ENCODE data around the gene DCANP1.

The DCANP1 gene

GRCh38 chr5:135456238-135457099 lies 9.3 kb upstream of the DCANP1 start:
- peak in 1 of 2 experiments; percentile 29 for DNase-seq

DNA sequence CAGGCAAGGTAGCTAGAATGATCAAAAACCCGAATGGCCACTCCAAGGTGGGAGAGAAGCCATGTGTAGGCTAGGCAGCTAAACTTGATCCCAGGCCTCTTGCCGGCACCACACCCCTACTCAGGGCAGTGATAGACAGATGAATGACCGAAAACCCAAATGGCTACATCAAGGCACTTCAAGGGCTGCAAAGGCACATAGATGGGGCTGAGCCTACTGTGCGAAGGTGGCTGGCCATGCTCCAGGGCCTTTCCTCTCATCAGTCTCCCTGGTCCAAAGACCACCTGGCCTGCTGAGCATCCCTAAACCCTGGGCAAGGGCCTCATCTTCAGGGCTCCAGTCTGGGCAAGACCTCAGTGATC lies 8.7 kb upstream of the DCANP1 start:
- DNase-seq = no peak

DNA sequence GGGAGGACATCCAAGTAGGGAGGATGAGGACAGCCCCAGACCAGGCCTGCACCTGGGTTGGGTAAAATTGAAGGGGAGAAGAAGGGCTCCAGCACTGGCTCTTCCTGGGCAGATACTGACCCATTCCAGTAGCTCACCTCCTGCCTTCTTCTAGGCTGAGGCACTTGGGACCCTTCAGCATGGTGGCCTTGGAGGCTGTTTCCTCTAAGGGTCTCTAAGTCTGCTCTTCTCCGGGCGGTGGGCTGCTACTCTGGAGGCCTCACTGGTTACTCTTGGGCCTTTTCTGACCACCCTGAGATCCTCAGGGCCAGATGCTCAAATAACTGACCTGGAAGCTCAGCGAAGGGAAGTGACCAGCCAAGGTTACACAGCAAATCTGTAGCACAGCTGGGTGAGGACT lies 7.8 kb upstream of the DCANP1 start:
- no peak for DNase-seq

DNA sequence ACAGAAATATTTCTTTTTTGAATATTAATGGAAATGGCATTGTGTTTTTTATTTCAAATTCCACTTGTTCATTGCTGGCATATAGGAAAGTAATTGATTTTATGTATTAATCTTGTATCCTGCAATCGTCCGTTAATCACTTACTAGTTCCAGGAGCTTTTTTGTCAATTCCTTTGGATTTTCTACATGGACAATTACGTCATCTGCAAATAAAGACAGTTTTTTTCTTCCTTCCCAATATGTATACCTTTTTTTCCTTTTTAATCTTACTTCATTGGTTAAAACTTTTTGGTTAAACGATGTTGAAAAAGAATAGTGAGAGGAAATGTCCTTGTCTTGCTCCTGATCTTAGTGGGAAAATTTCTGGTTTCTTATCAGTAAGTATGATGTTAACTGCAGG lies 6.5 kb upstream of the DCANP1 start:
- no peak for DNase-seq

GRCh38 chr5:135452321-135453030 lies 5.3 kb upstream of the DCANP1 start, which contains the start of gene TIFAB:
TIFAB (minus strand) TSS chr5:135452351; CDS start chr5:135449939, 2,412 bp downstream.
- DNase-seq = no peak

GRCh38 chr5:135451581-135452320 lies 4.6 kb upstream of the DCANP1 start:
- DNase-seq = no peak

DNA sequence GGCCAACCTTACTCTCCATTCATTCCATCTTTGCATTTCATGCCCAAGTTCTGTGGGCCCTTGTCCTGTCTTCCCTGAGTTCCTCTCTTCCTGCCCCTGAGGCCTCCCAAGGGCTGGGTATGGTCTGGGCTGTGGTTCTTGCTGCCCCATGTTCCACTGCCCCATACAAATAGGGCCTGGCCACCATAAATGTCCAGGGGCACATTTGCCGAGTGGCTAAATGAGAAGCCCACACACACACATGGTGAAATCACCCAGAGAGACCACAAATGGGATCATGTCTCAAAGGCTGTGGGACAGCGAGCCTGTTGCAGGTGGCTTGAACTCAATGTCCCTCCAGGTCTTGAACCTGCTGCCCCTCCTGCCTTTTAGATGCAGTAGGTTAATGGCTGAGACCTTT lies 3.8 kb upstream of the DCANP1 start:
- DNase-seq = no peak

DNA sequence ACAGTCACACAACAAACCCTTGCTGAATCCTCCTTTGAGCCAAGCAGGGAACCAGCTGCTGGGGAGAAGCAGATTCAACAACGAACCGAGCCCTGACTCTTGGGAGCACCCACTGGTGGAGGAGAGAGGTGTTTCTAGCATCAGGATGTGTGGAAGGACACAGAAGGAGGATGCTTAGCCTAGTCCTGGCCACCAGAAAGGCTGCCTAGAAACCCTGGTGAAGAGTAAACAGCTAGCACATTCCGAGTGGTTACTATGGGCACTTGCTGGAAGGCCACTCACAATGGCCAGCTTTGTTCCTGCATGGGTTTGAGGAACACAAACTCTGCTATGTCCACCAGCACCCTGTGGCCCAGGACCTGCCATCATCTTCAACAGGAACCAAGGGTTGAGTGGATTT lies 3.2 kb upstream of the DCANP1 start:
- no peak for DNase-seq

DNA sequence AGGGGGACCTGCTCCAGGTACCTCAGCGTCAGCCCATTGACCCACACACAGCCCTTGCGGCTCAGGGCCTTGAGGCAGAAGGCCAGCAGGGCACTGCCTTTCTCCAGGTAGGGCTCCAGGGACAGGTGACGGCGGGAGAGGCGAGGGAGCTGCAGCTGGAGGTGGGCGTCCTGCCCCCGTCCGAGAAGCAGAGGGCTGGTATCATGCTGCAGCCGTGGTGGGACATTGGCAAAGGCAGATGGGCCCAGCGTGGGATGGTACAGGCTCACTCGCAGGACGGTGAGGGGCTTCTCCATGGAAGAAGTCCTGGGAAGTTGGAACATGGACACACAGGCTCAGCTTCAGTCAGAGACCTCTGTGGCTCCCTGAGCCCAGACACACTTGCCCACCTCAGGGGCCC lies 2.5 kb upstream of the DCANP1 start:
- DNase-seq = no peak

GRCh38 chr5:135448791-135449507 lies 1.8 kb upstream of the DCANP1 start:
- no peak for DNase-seq

DNA sequence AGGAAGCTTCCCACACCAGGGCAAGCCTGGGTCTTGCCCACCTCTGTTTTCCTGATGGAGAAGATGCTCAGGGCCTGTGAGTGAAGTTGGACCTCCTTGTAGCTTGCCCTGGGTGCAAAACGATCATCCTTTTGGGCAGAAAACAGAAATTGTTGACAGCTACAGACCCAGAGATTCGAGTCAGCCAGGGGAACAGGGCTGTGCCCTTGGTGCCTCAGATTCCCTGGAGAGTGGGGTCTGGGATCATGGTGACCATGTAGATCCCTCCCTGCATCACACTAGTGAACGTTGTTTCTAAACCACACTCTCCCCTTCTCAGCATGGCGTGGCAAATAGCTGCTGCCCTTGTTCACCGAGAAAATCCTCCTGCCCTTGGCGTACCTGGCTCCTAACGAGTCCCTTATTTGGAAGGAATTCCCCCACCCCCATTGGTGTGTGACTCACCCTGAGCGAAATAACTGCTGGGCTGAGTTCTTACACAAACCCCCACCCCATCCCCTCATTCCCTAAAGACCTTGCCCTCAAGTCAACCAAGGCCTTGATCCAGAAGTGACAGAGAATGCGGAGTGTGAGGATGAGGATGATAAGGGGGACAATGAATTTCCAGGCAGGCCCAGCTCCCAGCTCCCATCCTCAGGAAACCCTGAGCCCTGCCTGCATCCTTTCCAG lies 1.1 kb upstream of the DCANP1 start:
- DNase-seq = no peak

DNA sequence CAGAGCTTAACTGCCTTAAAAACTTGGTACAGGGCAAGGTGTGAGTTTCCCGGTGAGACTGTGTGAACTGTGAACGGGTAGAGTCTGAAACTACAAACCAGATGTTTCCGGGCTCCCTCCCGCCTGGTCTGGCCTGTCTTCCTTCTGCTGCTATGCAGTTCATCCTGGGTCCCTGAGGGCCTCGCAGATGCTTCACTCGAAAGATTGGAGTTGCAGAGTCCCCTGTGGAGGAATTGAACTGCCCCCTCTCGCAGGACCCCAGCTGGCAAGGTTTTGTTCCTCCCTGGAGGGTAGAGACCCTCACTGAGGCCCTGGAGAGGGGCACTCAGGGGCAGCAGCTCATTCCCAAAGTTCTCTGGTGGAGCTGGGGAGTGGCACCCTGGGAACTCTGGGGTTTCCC lies 533 bp downstream of the DCANP1 start:
- no peak for DNase-seq

DNA sequence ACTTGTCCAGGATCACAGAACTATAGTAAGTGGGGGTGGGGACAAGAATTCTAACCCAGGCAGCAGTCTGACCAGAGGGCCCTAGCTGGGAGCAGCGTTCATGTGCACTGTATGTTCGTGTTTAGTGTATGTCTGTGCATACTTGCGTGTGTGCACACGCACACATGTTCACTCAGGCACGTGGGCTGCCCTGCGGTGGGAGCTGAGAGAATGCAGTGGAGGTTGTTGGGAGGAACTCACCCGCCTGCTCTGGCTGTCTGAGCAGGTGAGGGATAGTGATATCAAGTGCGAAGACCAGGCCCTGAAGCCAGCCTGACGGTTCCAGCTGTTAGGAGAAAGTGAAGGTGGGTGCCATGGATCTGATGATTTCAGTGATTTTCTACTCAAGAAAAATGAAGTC lies 942 bp downstream of the DCANP1 start:
- no peak for DNase-seq

GRCh38 chr5:135445306-135445985 lies 1.7 kb downstream of the DCANP1 start:
- DNase-seq = no peak

- no peak for DNase-seq
Observed at GRCh38 chr5:135444881-135445280, 2.3 kb downstream of the DCANP1 start.

DNA sequence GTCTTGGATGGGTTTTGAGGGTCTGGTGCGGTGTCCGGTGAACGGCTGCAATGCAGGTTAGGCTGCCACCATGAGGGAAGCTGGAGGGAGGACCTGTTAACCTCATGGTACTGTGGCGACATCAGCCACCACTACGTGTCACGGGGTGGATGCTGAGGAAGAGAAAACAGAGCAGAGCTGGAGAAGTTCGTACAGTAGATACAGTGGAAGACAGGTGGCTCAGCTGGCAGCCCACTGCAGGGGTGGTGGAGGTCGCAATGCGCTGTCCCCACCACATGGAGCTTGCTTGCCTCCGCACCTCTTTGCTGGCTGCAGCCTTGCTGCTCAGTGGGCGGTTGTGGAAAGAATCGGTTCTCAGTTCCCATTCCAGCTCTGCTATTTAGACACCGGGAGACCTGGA lies 2.8 kb downstream of the DCANP1 start:
- no peak for DNase-seq

DNA sequence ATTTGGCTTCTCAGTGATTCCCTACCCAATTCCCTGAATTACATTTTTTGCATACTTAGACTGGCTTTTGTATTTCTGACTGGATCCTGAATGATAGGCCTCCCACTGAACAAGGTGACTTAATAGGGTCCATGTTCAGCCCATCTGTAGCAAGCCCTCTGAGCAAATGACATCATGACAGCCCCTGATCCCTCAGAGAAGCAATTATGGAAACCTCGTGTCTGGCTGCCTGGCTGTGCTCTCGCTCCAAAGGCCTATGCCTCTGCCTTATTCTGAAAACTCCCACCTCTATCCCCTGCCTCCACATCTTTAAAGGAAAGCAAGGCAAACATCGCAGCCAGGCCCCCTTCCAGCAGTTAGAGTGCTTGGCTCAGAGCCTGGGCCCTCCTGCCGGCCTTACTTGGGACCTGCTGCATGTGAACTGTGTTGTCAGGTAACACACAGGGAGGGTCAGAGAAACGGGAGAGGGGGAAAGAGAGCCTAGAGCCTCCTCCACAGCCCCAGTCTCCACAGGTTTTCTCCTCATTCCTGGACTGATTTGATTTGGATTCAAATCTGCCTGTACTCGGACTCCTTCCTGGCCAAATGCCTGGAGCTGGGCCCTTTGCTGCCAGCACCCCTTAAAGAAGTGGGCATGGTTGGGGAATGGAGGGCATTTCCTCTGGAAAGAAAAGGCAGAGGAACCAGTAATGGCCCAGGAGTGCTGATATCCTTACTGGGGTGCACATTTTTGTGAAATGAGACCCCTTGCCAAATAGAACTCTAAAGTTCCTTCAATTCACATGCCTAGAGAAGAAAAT lies 3.8 kb downstream of the DCANP1 start:
- DNase-seq = peak in 1 of 2 experiments; percentile 4

DNA sequence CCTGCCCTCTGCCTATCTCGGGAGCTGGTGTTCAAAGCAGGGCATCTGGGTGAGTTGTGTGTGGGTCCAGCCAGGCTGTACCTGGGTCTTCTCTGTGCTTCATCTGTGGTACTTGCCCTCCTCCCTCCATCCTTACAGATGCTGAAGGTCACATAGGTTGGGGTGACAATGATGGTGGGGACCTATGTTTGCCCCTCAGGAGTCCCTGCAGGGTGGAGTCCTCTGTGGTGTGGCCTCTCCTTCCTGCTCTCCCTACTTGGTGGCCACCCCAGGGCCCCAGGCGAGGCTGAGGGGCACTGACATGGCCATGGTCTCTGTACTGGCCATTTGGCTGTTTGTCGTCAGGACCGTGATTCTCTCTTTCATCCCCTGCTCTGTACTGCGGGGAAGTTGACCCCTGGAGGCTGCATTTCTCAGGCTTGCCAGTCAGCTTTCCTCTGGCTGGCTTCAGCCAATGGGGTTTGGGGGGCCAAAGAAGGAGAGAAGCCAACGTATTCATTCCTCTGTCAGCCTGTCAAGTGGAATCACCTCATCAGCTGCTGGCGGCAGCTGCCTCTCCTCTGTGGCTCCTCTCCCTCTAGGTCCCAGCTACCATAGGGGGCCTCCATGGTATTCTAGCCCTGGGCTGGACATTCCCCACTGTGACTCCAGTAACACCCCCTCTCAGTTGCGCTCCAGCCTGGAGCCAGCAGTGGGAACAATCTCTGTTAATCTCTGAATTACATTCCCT lies 4.6 kb downstream of the DCANP1 start:
- peak in 1 of 2 experiments; percentile 7 for DNase-seq

DNA sequence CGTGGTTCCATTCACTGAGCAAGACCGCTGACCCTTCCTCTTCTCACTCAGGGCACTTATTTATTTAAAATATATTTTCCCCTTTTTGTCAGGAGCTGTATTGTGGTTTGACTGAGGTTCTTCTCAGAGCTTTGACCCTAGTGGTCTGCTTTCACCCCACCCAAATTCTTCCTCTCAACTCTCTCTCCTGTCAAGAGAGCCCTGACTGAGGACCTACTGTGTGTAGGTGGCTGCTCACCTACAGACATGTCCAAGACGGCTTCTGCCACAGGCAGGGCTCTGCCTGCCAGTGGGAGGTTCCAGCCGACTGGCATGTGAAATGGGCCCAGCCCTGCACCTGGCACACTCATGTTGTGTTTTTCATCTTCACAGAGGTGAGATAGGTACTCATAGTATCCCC lies 5.2 kb downstream of the DCANP1 start:
- peak in 1 of 2 experiments; percentile 9 for DNase-seq

GRCh38 chr5:135441350-135441831 lies 5.8 kb downstream of the DCANP1 start:
- peak in 1 of 2 experiments; percentile 5 for DNase-seq
